Measurements from ENCODE around the gene ZNF106.

Gene ZNF106

DNA sequence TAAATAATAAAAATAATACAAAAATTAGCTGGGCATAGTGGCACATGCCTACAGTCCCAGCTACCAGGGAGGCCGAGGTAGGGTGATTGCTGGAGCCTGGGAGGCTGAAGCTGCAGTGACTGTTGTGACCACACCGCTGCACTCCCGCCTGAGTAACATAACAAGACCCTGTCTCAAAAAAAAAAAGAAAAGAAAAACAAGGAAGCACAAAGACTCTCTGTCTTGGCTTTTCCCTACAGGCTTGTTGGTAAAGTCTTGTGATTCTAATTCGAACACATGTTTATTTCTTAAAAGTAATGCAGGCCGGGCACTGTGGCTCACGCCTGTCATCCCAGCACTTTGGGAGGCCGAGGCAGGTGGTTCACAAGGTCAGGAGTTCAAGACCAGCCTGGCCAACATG lies 71.6 kb downstream of the ZNF106 start:
- TF ChIP-seq, protein P1, sequence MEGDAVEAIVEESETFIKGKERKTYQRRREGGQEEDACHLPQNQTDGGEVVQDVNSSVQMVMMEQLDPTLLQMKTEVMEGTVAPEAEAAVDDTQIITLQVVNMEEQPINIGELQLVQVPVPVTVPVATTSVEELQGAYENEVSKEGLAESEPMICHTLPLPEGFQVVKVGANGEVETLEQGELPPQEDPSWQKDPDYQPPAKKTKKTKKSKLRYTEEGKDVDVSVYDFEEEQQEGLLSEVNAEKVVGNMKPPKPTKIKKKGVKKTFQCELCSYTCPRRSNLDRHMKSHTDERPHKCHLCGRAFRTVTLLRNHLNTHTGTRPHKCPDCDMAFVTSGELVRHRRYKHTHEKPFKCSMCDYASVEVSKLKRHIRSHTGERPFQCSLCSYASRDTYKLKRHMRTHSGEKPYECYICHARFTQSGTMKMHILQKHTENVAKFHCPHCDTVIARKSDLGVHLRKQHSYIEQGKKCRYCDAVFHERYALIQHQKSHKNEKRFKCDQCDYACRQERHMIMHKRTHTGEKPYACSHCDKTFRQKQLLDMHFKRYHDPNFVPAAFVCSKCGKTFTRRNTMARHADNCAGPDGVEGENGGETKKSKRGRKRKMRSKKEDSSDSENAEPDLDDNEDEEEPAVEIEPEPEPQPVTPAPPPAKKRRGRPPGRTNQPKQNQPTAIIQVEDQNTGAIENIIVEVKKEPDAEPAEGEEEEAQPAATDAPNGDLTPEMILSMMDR (IDR thresholded peaks at IDR 0.05; ENCODE audit: control insufficient read depth, extremely low read depth, insufficient read depth), result no peak
- no peak overlapping the region for H3K4me3 ChIP-seq (ENCODE audit: low read depth, low read length)
- DNase-seq (ENCODE audit: low read depth), result no peak

DNA sequence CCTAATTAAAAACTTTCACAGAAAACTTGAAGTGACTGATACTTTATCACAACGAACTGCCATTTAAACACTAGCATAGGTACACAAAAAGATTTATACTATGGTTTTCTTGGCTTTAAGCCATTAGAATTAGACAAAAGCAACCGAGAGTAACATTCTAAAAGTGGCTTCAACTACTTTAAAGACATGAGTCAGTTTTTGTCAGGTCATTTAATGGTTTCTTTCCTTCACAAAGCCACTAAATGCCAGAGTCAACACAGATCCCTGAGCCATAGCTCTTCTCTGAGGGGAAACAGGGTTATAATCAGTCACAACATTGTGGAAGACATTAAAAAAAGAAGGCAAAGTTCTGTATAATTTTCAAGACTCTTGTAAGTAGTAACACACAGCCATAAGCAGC lies 77.0 kb downstream of the ZNF106 start:
- TF ChIP-seq, protein P1 (IDR thresholded peaks at IDR 0.05; ENCODE audit: control insufficient read depth, extremely low read depth, insufficient read depth), result no peak
- DNase-seq (ENCODE audit: low read depth), result no peak
- H3K4me3 ChIP-seq (ENCODE audit: low read depth, low read length), result no peak overlapping the region

- H3K4me3 ChIP-seq (ENCODE audit: low read depth, low read length), result no peak overlapping the region
- TF ChIP-seq, protein P1 (IDR thresholded peaks at IDR 0.05; ENCODE audit: control insufficient read depth, extremely low read depth, insufficient read depth), result no peak
- no peak for DNase-seq (ENCODE audit: low read depth)
These were observed 79.1 kb downstream of the ZNF106 start for GRCh38 chr15:42411884-42412283.

DNA sequence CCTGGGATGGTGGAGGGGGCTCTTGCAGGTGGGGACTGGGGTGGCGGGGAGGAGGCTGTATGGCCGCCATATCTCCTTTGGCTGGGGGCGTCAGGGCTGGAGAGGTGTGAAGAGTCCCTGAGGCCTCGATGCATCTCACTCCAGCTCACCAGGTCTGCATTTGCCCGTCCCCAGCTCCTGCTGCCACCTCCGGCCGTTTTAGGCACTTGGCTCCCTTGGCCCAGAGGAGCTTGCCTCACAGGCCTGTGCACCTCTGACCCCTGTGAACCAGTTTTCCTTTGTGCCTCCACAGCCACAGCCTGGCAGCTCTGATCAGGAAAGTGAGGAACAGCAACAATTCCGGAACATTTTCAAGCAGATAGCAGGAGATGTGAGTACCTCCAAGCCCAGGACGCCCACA lies 81.9 kb downstream of the ZNF106 start:
- DNase-seq (ENCODE audit: low read depth), result no peak
- TF ChIP-seq, protein P1 (IDR thresholded peaks at IDR 0.05; ENCODE audit: control insufficient read depth, extremely low read depth, insufficient read depth), result no peak
- no peak overlapping the region for H3K4me3 ChIP-seq (ENCODE audit: low read depth, low read length)

- H3K4me3 ChIP-seq (ENCODE audit: low read depth, low read length), result no peak overlapping the region
- TF ChIP-seq, protein P1 (IDR thresholded peaks at IDR 0.05; ENCODE audit: control insufficient read depth, extremely low read depth, insufficient read depth), result no peak
- no peak for DNase-seq (ENCODE audit: low read depth)
These were observed 82.8 kb downstream of the ZNF106 start for GRCh38 chr15:42408178-42408577.

- DNase-seq (ENCODE audit: low read depth), result no peak
- no peak overlapping the region for H3K4me3 ChIP-seq (ENCODE audit: low read depth, low read length)
- TF ChIP-seq, protein P1 (IDR thresholded peaks at IDR 0.05; ENCODE audit: control insufficient read depth, extremely low read depth, insufficient read depth), result no peak
These were observed 85.0 kb downstream of the ZNF106 start for GRCh38 chr15:42405863-42406482.

Measured in LNCaP clone FGC (cell line).